ENCODE results near the gene ANKUB1. TPM values are rescaled to one million over a fixed set of nuclear protein-coding genes. Genes with fewer than 3 reads are reported as not detected.
"Not testable (repeated sequence)": the region's sequence is repeated elsewhere in the genome, so short reads cannot be mapped to it uniquely, and the experiment has no call there.

ANKUB1 gene
- total RNA-seq, result not detected

- no peak within 1 kb of the TSS for H3K4me3 Mint-ChIP-seq
- no peaks in the 10 kb centered on the region for H3K9me3 Mint-ChIP-seq
- H3K4me1 Mint-ChIP-seq, result no peaks in the 10 kb centered on the region
- ChIA-PET POLR2A (no interaction called here), CTCF (interaction anchor here (0.6 to 1.5 kb wide), 3 partner anchors 15 to 32 kb away, joined by 3 read pairs; no protein-coding TSS in a partner anchor)
- no peaks in the 10 kb centered on the region for H3K36me3 Mint-ChIP-seq (ENCODE audit: low read depth)
- DNase-seq, result no peak
- H3K27ac Mint-ChIP-seq, result no peak within 1 kb of the TSS
- peaks cover 19% of the 10 kb centered on the region for H3K27me3 Mint-ChIP-seq
Measured at GRCh38 chr3:149792452-149793270, at the start of gene ANKUB1. Gene ANKUB1 (minus strand): TSS chr3:149792554. CDS start chr3:149792366, 188 bp downstream.

- CTCF ChIA-PET, result no interaction called here
- peaks cover 40% of the 10 kb centered on the region for H3K9me3 Mint-ChIP-seq
- H3K27ac Mint-ChIP-seq, result no peak overlapping the region
- no peaks in the 10 kb centered on the region for H3K27me3 Mint-ChIP-seq
- peaks cover 16% of the 10 kb centered on the region for H3K4me1 Mint-ChIP-seq
- H3K36me3 Mint-ChIP-seq (ENCODE audit: low read depth), result peaks cover 44% of the 10 kb centered on the region
- DNase-seq, result no peak
- POLR2A ChIA-PET, result no interaction called here
- no peak overlapping the region for H3K4me3 Mint-ChIP-seq
Measured at GRCh38 chr3:149839896-149840295, 47.5 kb upstream of the ANKUB1 start.

- H3K4me1 Mint-ChIP-seq, result peaks cover 16% of the 10 kb centered on the region
- H3K27me3 Mint-ChIP-seq, CTCF ChIA-PET, DNase-seq, H3K4me3 Mint-ChIP-seq, POLR2A ChIA-PET, H3K27ac Mint-ChIP-seq: not testable (repeated sequence)
- peaks cover 46% of the 10 kb centered on the region for H3K36me3 Mint-ChIP-seq (ENCODE audit: low read depth)
- peaks cover 44% of the 10 kb centered on the region for H3K9me3 Mint-ChIP-seq
Measured at GRCh38 chr3:149839469-149839868, 47.1 kb upstream of the ANKUB1 start.

- H3K27ac Mint-ChIP-seq, POLR2A ChIA-PET, H3K4me3 Mint-ChIP-seq, H3K27me3 Mint-ChIP-seq, CTCF ChIA-PET, DNase-seq: not testable (repeated sequence)
- Mint-ChIP-seq H3K9me3 (peaks cover 50% of the 10 kb centered on the region), H3K4me1 (peaks cover 16% of the 10 kb centered on the region), H3K36me3 (ENCODE audit: low read depth) (peaks cover 46% of the 10 kb centered on the region)
Measured at GRCh38 chr3:149838491-149838890, 46.1 kb upstream of the ANKUB1 start.

- no peaks in the 10 kb centered on the region for H3K4me1 Mint-ChIP-seq
- DNase-seq, result no peak
- H3K36me3 Mint-ChIP-seq (ENCODE audit: low read depth), result peaks cover 64% of the 10 kb centered on the region
- H3K4me3 Mint-ChIP-seq, result no peak overlapping the region
- CTCF ChIA-PET, result no interaction called here
- peaks cover 65% of the 10 kb centered on the region for H3K9me3 Mint-ChIP-seq
- POLR2A ChIA-PET, result no interaction called here
- H3K27ac Mint-ChIP-seq, result no peak overlapping the region
- no peaks in the 10 kb centered on the region for H3K27me3 Mint-ChIP-seq
Measured at GRCh38 chr3:149833241-149833640, 40.9 kb upstream of the ANKUB1 start.

GRCh38 chr3:149832086-149832485 lies 39.7 kb upstream of the ANKUB1 start:
- no peak overlapping the region for H3K4me3 Mint-ChIP-seq
- H3K36me3 Mint-ChIP-seq (ENCODE audit: low read depth), result peaks cover 54% of the 10 kb centered on the region
- H3K27me3 Mint-ChIP-seq, result no peaks in the 10 kb centered on the region
- DNase-seq, result no peak
- H3K4me1 Mint-ChIP-seq, result no peaks in the 10 kb centered on the region
- no peak overlapping the region for H3K27ac Mint-ChIP-seq
- ChIA-PET CTCF (no interaction called here), POLR2A (no interaction called here)
- peaks cover 54% of the 10 kb centered on the region for H3K9me3 Mint-ChIP-seq

GRCh38 chr3:149831321-149831720 lies 39.0 kb upstream of the ANKUB1 start:
- Mint-ChIP-seq H3K4me3 (no peak overlapping the region), H3K36me3 (ENCODE audit: low read depth) (peaks cover 48% of the 10 kb centered on the region), H3K9me3 (peaks cover 48% of the 10 kb centered on the region), H3K4me1 (no peaks in the 10 kb centered on the region), H3K27me3 (no peaks in the 10 kb centered on the region), H3K27ac (no peak overlapping the region)
- POLR2A ChIA-PET, result no interaction called here
- CTCF ChIA-PET, result interaction anchor here (0.9 kb wide), 1 partner anchor 11 kb away, joined by 3 read pairs; no protein-coding TSS in a partner anchor
- DNase-seq, result no peak

GRCh38 chr3:149830902-149831301 lies 38.5 kb upstream of the ANKUB1 start:
- CTCF ChIA-PET, result interaction anchor here (0.6 to 0.9 kb wide), 2 partner anchors 11 to 25 kb away, joined by 3 to 4 read pairs; no protein-coding TSS in a partner anchor
- peaks cover 45% of the 10 kb centered on the region for H3K9me3 Mint-ChIP-seq
- no peaks in the 10 kb centered on the region for H3K4me1 Mint-ChIP-seq
- H3K27me3 Mint-ChIP-seq, result no peaks in the 10 kb centered on the region
- no peak for DNase-seq
- POLR2A ChIA-PET, result no interaction called here
- peaks cover 45% of the 10 kb centered on the region for H3K36me3 Mint-ChIP-seq (ENCODE audit: low read depth)
- H3K27ac Mint-ChIP-seq, result no peak overlapping the region
- H3K4me3 Mint-ChIP-seq, result no peak overlapping the region

GRCh38 chr3:149829631-149830030 lies 37.3 kb upstream of the ANKUB1 start:
- CTCF ChIA-PET, H3K4me1 Mint-ChIP-seq, POLR2A ChIA-PET, DNase-seq, H3K4me3 Mint-ChIP-seq, H3K27me3 Mint-ChIP-seq, H3K27ac Mint-ChIP-seq: not testable (repeated sequence)
- Mint-ChIP-seq H3K36me3 (ENCODE audit: low read depth) (peaks cover 37% of the 10 kb centered on the region), H3K9me3 (peaks cover 34% of the 10 kb centered on the region)

GRCh38 chr3:149828390-149828789 lies 36.0 kb upstream of the ANKUB1 start:
- Mint-ChIP-seq H3K4me1 (no peaks in the 10 kb centered on the region), H3K36me3 (ENCODE audit: low read depth) (peaks cover 33% of the 10 kb centered on the region), H3K4me3 (no peak overlapping the region), H3K27me3 (no peaks in the 10 kb centered on the region), H3K27ac (no peak overlapping the region), H3K9me3 (peaks cover 27% of the 10 kb centered on the region)
- POLR2A ChIA-PET, result no interaction called here
- CTCF ChIA-PET, result no interaction called here
- no peak for DNase-seq

GRCh38 chr3:149826636-149827035 lies 34.3 kb upstream of the ANKUB1 start:
- ChIA-PET CTCF (no interaction called here), POLR2A (no interaction called here)
- Mint-ChIP-seq H3K9me3 (peaks cover 23% of the 10 kb centered on the region), H3K4me3 (no peak overlapping the region), H3K27ac (no peak overlapping the region), H3K4me1 (peaks cover 2% of the 10 kb centered on the region), H3K36me3 (ENCODE audit: low read depth) (peaks cover 29% of the 10 kb centered on the region), H3K27me3 (no peaks in the 10 kb centered on the region)
- no peak for DNase-seq

GRCh38 chr3:149820183-149820582 lies 27.8 kb upstream of the ANKUB1 start:
- H3K4me3 Mint-ChIP-seq, result no peak overlapping the region
- POLR2A ChIA-PET, result no interaction called here

GRCh38 chr3:149819432-149819831 lies 27.1 kb upstream of the ANKUB1 start:
- CTCF ChIA-PET, result interaction anchor here (1.6 kb wide), 1 partner anchor 11 kb away, joined by 5 read pairs; no protein-coding TSS in a partner anchor
- H3K27ac Mint-ChIP-seq, result no peak overlapping the region

More at GRCh38 chr3:149820183-149820582, 27.8 kb upstream of the ANKUB1 start:
- CTCF ChIA-PET, result interaction anchor here (1.6 kb wide), 1 partner anchor 12 kb away, joined by 5 read pairs; no protein-coding TSS in a partner anchor
- Mint-ChIP-seq H3K4me1 (peaks cover 33% of the 10 kb centered on the region), H3K36me3 (ENCODE audit: low read depth) (peaks cover 36% of the 10 kb centered on the region), H3K27ac (no peak overlapping the region), H3K9me3 (peaks cover 12% of the 10 kb centered on the region), H3K27me3 (no peaks in the 10 kb centered on the region)
- DNase-seq, result no peak

More at GRCh38 chr3:149819432-149819831, 27.1 kb upstream of the ANKUB1 start:
- Mint-ChIP-seq H3K4me1 (peaks cover 40% of the 10 kb centered on the region), H3K9me3 (peaks cover 12% of the 10 kb centered on the region), H3K27me3 (no peaks in the 10 kb centered on the region), H3K36me3 (ENCODE audit: low read depth) (peaks cover 36% of the 10 kb centered on the region), H3K4me3 (no peak overlapping the region)
- no peak for DNase-seq
- POLR2A ChIA-PET, result no interaction called here
